Keratinocyte (primary cell): ENCODE data around the gene CRYGD. TPM values are rescaled to one million over a fixed set of nuclear protein-coding genes. Genes with fewer than 3 reads are reported as not detected.

Experiments used
- DNase-seq: peaks from one replicate; pipeline ENCODE4 v3.0.0-alpha.2; 2011; ENCODE audit warnings: low read depth, missing footprints, low spot score
- FAIRE-seq: peaks from 2 replicates; lab custom pipeline; 2011; peaks lifted over from hg19 to GRCh38; lab: Jason Lieb, UNC
- H2AFZ ChIP-seq: 2 replicates; pipeline ENCODE4 v1.6.0; 2012; ENCODE audit warnings: low read length, control low read depth, inconsistent platforms; ENCODE audit not compliant: control insufficient read depth
- H3K27ac ChIP-seq: 2 replicates; pipeline ENCODE4 v1.5.1; 2011; ENCODE audit warnings: low read length; ENCODE audit not compliant: control insufficient read depth, insufficient read depth
- H3K27me3 ChIP-seq: 3 replicates; pipeline ENCODE4 v1.6.0; 2011; ENCODE audit warnings: low read length; ENCODE audit not compliant: control insufficient read depth, insufficient read depth; ENCODE audit errors: extremely low read depth
- H3K36me3 ChIP-seq, 2 experiments: 2 replicates in 1 of 2; 3 replicates in 1 of 2; pipeline ENCODE4 v1.5.1; 2011; ENCODE audit warnings: low read length in 2 of 2, mild to moderate bottlenecking in 1 of 2; ENCODE audit not compliant: control insufficient read depth in 2 of 2, insufficient read depth in 2 of 2; ENCODE audit errors: extremely low read depth in 1 of 2
- H3K4me1 ChIP-seq: 3 replicates; pipeline ENCODE4 v1.5.1; 2011; ENCODE audit warnings: low read length; ENCODE audit not compliant: control insufficient read depth, insufficient read depth; ENCODE audit errors: extremely low read depth
- H3K4me2 ChIP-seq: 3 replicates; pipeline ENCODE4 v1.6.0; 2011; ENCODE audit warnings: low read depth, low read length; ENCODE audit not compliant: control insufficient read depth, insufficient read depth; ENCODE audit errors: extremely low read depth
- H3K4me3 ChIP-seq, 3 experiments: fragments of 200-600 bp in 1 of 3; sonication (generic) in 1 of 3; 2 replicates in 2 of 3; 3 replicates in 1 of 3; pipeline ENCODE4 v1.5.1; 2011 to 2016; ENCODE audit warnings: low read length in 3 of 3, mild to moderate bottlenecking in 3 of 3, control low read depth in 2 of 3, inconsistent platforms in 1 of 3, low read depth in 1 of 3, mixed read lengths in 1 of 3, mixed run types in 1 of 3, moderate library complexity in 1 of 3; ENCODE audit not compliant: control insufficient read depth in 2 of 3, insufficient read depth in 2 of 3; ENCODE audit errors: extremely low read depth in 1 of 3
- H3K79me2 ChIP-seq: 2 replicates; pipeline ENCODE4 v1.6.0; 2012; ENCODE audit warnings: low read length; ENCODE audit not compliant: control insufficient read depth, insufficient read depth
- H3K9ac ChIP-seq: 3 replicates; pipeline ENCODE4 v1.6.0; 2011; ENCODE audit warnings: low read length; ENCODE audit not compliant: control insufficient read depth, insufficient read depth; ENCODE audit errors: extremely low read depth
- H3K9me1 ChIP-seq: 3 replicates; pipeline ENCODE4 v1.6.0; 2011; ENCODE audit warnings: low read length; ENCODE audit not compliant: control insufficient read depth, insufficient read depth; ENCODE audit errors: extremely low read depth
- H3K9me3 ChIP-seq: 2 replicates; pipeline ENCODE4 v1.5.1; 2012; ENCODE audit warnings: low read depth, low read length; ENCODE audit not compliant: control insufficient read depth
- H4K20me1 ChIP-seq: 3 replicates; pipeline ENCODE4 v1.6.0; 2011; ENCODE audit warnings: low read length; ENCODE audit not compliant: control insufficient read depth, insufficient read depth; ENCODE audit errors: extremely low read depth
- CTCF ChIP-seq, 3 experiments: IDR thresholded peaks in 1 of 3; conservative IDR thresholded peaks in 1 of 3; optimal IDR thresholded peaks in 1 of 3; 2 replicates in 2 of 3; 3 replicates in 1 of 3; pipeline versions ENCODE3 to v1.5.1; 2011; ENCODE audit warnings: low read length in 3 of 3, mild to moderate bottlenecking in 3 of 3, moderate library complexity in 2 of 3, control low read depth in 1 of 3, inconsistent platforms in 1 of 3; ENCODE audit not compliant: insufficient read depth in 2 of 3; ENCODE audit errors: extremely low read depth in 1 of 3
- EZH2 ChIP-seq: IDR thresholded peaks from one replicate; pipeline ENCODE4 v1.6.1; 2012; ENCODE audit warnings: inconsistent platforms, mild to moderate bottlenecking, low read length, moderate library complexity
- dilution Hi-C: fragments of 300-500 bp; cut with MboI; formaldehyde crosslinking; loops from one replicate; pipeline ENCODE4 v1.7.0; 2020; ENCODE audit warnings: low sequenced_read_pairs; ENCODE audit not compliant: extremely low pct_ligation_motif_present
- polyA plus RNA-seq, 5 experiments: library from polyadenylated mRNA; depleted of rRNA in 3 of 5; stranded (reverse) in 3 of 5; stranded (forward) in 1 of 5; unstranded in 1 of 5; fragments of >200 nt; gene quantifications; 1 replicate in 1 of 5; 2 replicates in 3 of 5; 3 replicates in 1 of 5; pipeline versions ENCODE4 v1.2.1 to v1.2.3, GENCODE V29; 2011 to 2012; ENCODE audit warnings: missing spikeins in 2 of 5, low read depth in 1 of 5, low replicate concordance in 1 of 5

CRYGD gene
- polyA plus RNA-seq, 1 donor (not counting 4 experiments of a cell fraction or from before 2014, with no cell fraction given): not detected

DNA sequence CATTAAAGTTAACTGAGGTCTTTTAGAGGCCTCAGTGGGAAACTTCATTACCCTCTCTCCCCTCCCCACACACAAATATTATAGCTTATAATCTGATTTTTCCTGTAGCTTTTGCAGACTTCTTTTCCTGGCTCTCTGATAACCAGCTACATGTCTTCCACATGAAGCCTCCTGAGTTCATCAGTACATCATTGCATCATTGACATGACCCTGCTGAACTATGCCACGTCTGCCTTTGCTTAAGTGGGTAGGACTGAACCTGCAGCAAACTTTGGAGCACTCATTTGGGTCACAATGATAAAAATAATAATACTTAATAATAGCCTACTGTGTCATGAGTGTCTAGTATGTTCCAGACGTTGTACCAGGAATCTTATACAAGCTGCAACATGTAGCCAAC is 32.1 kb upstream of the CRYGD start:
- Histone ChIP-seq H3K27ac (no peak overlapping the region), H3K36me3 (no peaks in the 10 kb centered on the region), H3K9ac (no peak overlapping the region), H3K4me1 (peaks cover 3% of the 10 kb centered on the region), H3K27me3 (no peaks in the 10 kb centered on the region), H3K4me3 (no peak overlapping the region), H3K4me2 (no peak overlapping the region), H3K9me1 (no peaks in the 10 kb centered on the region), H2AFZ (no peak overlapping the region), H3K9me3 (no peaks in the 10 kb centered on the region), H4K20me1 (no peaks in the 10 kb centered on the region), H3K79me2 (no peaks in the 10 kb centered on the region)
- TF ChIP-seq CTCF (optimal IDR thresholded peaks at IDR 0.05 in 1 of 3, IDR thresholded peaks at IDR 0.05 in 1 of 3, conservative IDR thresholded peaks at IDR 0.05 in 1 of 3; ENCODE audit: extremely low read depth in 1 of 3, insufficient read depth in 2 of 3, low read length in 3 of 3) (no peak), EZH2 (no peak)
- DNase-seq (no peak), FAIRE-seq (no peak)
- dilution Hi-C loops: no loop called here

DNA sequence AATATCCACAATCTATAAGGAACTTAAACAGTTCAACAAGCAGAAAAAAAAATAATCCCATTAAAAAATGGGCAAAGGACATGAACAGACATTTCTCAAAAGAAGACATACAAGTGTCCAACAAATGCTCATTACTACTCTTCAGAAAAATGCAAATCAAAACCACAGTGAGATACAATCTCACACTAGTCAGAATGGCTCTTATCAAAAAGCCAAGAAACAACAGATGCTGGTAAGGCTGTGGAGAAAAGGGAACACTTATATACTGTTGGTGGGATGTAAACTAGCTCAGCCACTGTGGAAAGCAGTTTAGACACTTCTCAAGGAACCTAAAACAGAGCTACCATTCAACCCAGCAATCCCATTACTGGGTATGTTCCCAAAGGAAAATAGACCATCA is 28.8 kb upstream of the CRYGD start:
- dilution Hi-C loops: no loop called here
- H3K9me1 ChIP-seq: no peaks in the 10 kb centered on the region
- no peak overlapping the region for H3K4me3 ChIP-seq
- no peak for FAIRE-seq
- TF ChIP-seq EZH2: no peak
- no peak for TF ChIP-seq CTCF (optimal IDR thresholded peaks at IDR 0.05 in 1 of 3, IDR thresholded peaks at IDR 0.05 in 1 of 3, conservative IDR thresholded peaks at IDR 0.05 in 1 of 3; ENCODE audit: extremely low read depth in 1 of 3, insufficient read depth in 2 of 3, low read length in 3 of 3)
- H3K36me3 ChIP-seq: no peaks in the 10 kb centered on the region
- H3K4me2 ChIP-seq: no peak overlapping the region
- no peak overlapping the region for H2AFZ ChIP-seq
- H3K9ac ChIP-seq: no peak overlapping the region
- DNase-seq: no peak
- H3K4me1 ChIP-seq: peaks cover 3% of the 10 kb centered on the region
- no peak overlapping the region for H3K27ac ChIP-seq
- no peaks in the 10 kb centered on the region for H3K9me3 ChIP-seq
- H4K20me1 ChIP-seq: no peaks in the 10 kb centered on the region
- H3K27me3 ChIP-seq: no peaks in the 10 kb centered on the region
- no peaks in the 10 kb centered on the region for H3K79me2 ChIP-seq
